Measurements from ENCODE around the gene DMD.

GRCh38 chrX:31302573-31303075, 1908.7 kb downstream of the DMD start:
- TF ChIP-seq CTCF (IDR thresholded peaks at IDR 0.05; ENCODE audit: borderline replicate concordance, extremely low read depth, low read length, poor library complexity, severe bottlenecking), result no peak
- no peak for TF ChIP-seq EZH2 (IDR thresholded peaks at IDR 0.05; ENCODE audit: borderline replicate concordance, low read depth, low read length, severe bottlenecking)

All from DND-41 (cell line).